ENCODE results near the gene MZT2A.
"Not testable (repeated sequence)": the region's sequence is repeated elsewhere in the genome, so short reads cannot be mapped to it uniquely, and the experiment has no call there.

Gene MZT2A

GRCh38 chr2:131517106-131517831 is 25.1 kb upstream of the MZT2A start:
- no peak overlapping the region for H3K9ac ChIP-seq (ENCODE audit: low read length)
- no peaks in the 10 kb centered on the region for H3K9me3 ChIP-seq (ENCODE audit: insufficient read depth, low read length)
- H3K27ac ChIP-seq (ENCODE audit: low read length) = no peak overlapping the region
- TF ChIP-seq CTCF (IDR thresholded peaks at IDR 0.05; ENCODE audit: low read depth, low read length) = no peak
- no peak overlapping the region for H3K4me2 ChIP-seq (ENCODE audit: low read length)
- H2AFZ ChIP-seq (ENCODE audit: low read depth, low read length) = no peak overlapping the region
- H3K4me3 ChIP-seq (ENCODE audit: low read length) = no peak overlapping the region
- H4K20me1 ChIP-seq (ENCODE audit: insufficient read depth, low read length) = no peaks in the 10 kb centered on the region
- no peaks in the 10 kb centered on the region for H3K79me2 ChIP-seq (ENCODE audit: low read length)
- H3K4me1 ChIP-seq (ENCODE audit: low read length) = peaks cover 10% of the 10 kb centered on the region
- H3K36me3 ChIP-seq (replicated peaks; ENCODE audit: low read depth, low read length) = no peaks in the 10 kb centered on the region
- H3K27me3 ChIP-seq (ENCODE audit: low read depth, low read length) = no peaks in the 10 kb centered on the region

GRCh38 chr2:131516621-131517020 is 24.4 kb upstream of the MZT2A start:
- H2AFZ ChIP-seq (ENCODE audit: low read depth, low read length); H4K20me1 ChIP-seq (ENCODE audit: insufficient read depth, low read length); H3K9ac ChIP-seq (ENCODE audit: low read length); H3K4me1 ChIP-seq (ENCODE audit: low read length); H3K9me3 ChIP-seq (ENCODE audit: insufficient read depth, low read length); H3K4me3 ChIP-seq (ENCODE audit: low read length); H3K79me2 ChIP-seq (ENCODE audit: low read length); H3K27ac ChIP-seq (ENCODE audit: low read length); H3K4me2 ChIP-seq (ENCODE audit: low read length); H3K36me3 ChIP-seq (replicated peaks; ENCODE audit: low read depth, low read length); H3K27me3 ChIP-seq (ENCODE audit: low read depth, low read length): not testable (repeated sequence)
- TF ChIP-seq CTCF (IDR thresholded peaks at IDR 0.05; ENCODE audit: low read depth, low read length) = peak; percentile 35

GRCh38 chr2:131516011-131516410 is 23.8 kb upstream of the MZT2A start:
- H3K9ac ChIP-seq (ENCODE audit: low read length) = no peak overlapping the region
- no peaks in the 10 kb centered on the region for H3K36me3 ChIP-seq (replicated peaks; ENCODE audit: low read depth, low read length)
- H3K9me3 ChIP-seq (ENCODE audit: insufficient read depth, low read length) = no peaks in the 10 kb centered on the region
- no peaks in the 10 kb centered on the region for H3K27me3 ChIP-seq (ENCODE audit: low read depth, low read length)
- no peaks in the 10 kb centered on the region for H3K79me2 ChIP-seq (ENCODE audit: low read length)
- H2AFZ ChIP-seq (ENCODE audit: low read depth, low read length) = no peak overlapping the region
- no peaks in the 10 kb centered on the region for H4K20me1 ChIP-seq (ENCODE audit: insufficient read depth, low read length)
- TF ChIP-seq EZH2phosphoT487 (IDR thresholded peaks at IDR 0.05; ENCODE audit: low read depth) (no peak), CTCF (IDR thresholded peaks at IDR 0.05; ENCODE audit: low read depth, low read length) (no peak)
- H3K4me3 ChIP-seq (ENCODE audit: low read length) = no peak overlapping the region
- no peak overlapping the region for H3K27ac ChIP-seq (ENCODE audit: low read length)
- H3K4me2 ChIP-seq (ENCODE audit: low read length) = no peak overlapping the region
- H3K4me1 ChIP-seq (ENCODE audit: low read length) = peaks cover 10% of the 10 kb centered on the region

GRCh38 chr2:131515235-131515634 is 23.0 kb upstream of the MZT2A start:
- H3K4me1 ChIP-seq (ENCODE audit: low read length); H4K20me1 ChIP-seq (ENCODE audit: insufficient read depth, low read length); H3K27ac ChIP-seq (ENCODE audit: low read length); H3K9me3 ChIP-seq (ENCODE audit: insufficient read depth, low read length); H3K27me3 ChIP-seq (ENCODE audit: low read depth, low read length); H3K79me2 ChIP-seq (ENCODE audit: low read length); H3K4me3 ChIP-seq (ENCODE audit: low read length); H3K36me3 ChIP-seq (replicated peaks; ENCODE audit: low read depth, low read length); H3K9ac ChIP-seq (ENCODE audit: low read length); H3K4me2 ChIP-seq (ENCODE audit: low read length); H2AFZ ChIP-seq (ENCODE audit: low read depth, low read length): not testable (repeated sequence)

- H3K4me2 ChIP-seq (ENCODE audit: low read length); H3K27me3 ChIP-seq (ENCODE audit: low read depth, low read length); H3K79me2 ChIP-seq (ENCODE audit: low read length); H3K4me3 ChIP-seq (ENCODE audit: low read length); H3K9me3 ChIP-seq (ENCODE audit: insufficient read depth, low read length); H3K9ac ChIP-seq (ENCODE audit: low read length); H3K4me1 ChIP-seq (ENCODE audit: low read length); H2AFZ ChIP-seq (ENCODE audit: low read depth, low read length); H3K36me3 ChIP-seq (replicated peaks; ENCODE audit: low read depth, low read length); H3K27ac ChIP-seq (ENCODE audit: low read length); H4K20me1 ChIP-seq (ENCODE audit: insufficient read depth, low read length): not testable (repeated sequence)
These were observed 22.4 kb upstream of the MZT2A start for GRCh38 chr2:131514408-131515166.

GRCh38 chr2:131511969-131512870 is 20.0 kb upstream of the MZT2A start:
- H3K4me2 ChIP-seq (ENCODE audit: low read length); H3K36me3 ChIP-seq (replicated peaks; ENCODE audit: low read depth, low read length); H4K20me1 ChIP-seq (ENCODE audit: insufficient read depth, low read length); H2AFZ ChIP-seq (ENCODE audit: low read depth, low read length); H3K4me3 ChIP-seq (ENCODE audit: low read length); H3K9me3 ChIP-seq (ENCODE audit: insufficient read depth, low read length); H3K27me3 ChIP-seq (ENCODE audit: low read depth, low read length); H3K9ac ChIP-seq (ENCODE audit: low read length); H3K4me1 ChIP-seq (ENCODE audit: low read length); H3K79me2 ChIP-seq (ENCODE audit: low read length); H3K27ac ChIP-seq (ENCODE audit: low read length): not testable (repeated sequence)
